Fibroblast of mammary gland (primary cell): ENCODE measurements around the gene BPIFB6.

Experiments used
- DNase-seq: peaks from one replicate; pipeline ENCODE4 v3.0.0-alpha.2; 2010; ENCODE audit warnings: low read depth
- H3K4me3 ChIP-seq: 2 replicates; pipeline ENCODE4 v1.5.1; 2011; ENCODE audit warnings: low read depth, mild to moderate bottlenecking, low read length, moderate library complexity; ENCODE audit not compliant: control insufficient read depth
- TF ChIP-seq, protein P1 (sequence below): conservative IDR thresholded peaks from 2 replicates; pipeline ENCODE4 v1.5.1; 2011; ENCODE audit warnings: low read depth, low read length, inconsistent platforms; ENCODE audit not compliant: control insufficient read depth, insufficient read depth

The BPIFB6 gene

DNA sequence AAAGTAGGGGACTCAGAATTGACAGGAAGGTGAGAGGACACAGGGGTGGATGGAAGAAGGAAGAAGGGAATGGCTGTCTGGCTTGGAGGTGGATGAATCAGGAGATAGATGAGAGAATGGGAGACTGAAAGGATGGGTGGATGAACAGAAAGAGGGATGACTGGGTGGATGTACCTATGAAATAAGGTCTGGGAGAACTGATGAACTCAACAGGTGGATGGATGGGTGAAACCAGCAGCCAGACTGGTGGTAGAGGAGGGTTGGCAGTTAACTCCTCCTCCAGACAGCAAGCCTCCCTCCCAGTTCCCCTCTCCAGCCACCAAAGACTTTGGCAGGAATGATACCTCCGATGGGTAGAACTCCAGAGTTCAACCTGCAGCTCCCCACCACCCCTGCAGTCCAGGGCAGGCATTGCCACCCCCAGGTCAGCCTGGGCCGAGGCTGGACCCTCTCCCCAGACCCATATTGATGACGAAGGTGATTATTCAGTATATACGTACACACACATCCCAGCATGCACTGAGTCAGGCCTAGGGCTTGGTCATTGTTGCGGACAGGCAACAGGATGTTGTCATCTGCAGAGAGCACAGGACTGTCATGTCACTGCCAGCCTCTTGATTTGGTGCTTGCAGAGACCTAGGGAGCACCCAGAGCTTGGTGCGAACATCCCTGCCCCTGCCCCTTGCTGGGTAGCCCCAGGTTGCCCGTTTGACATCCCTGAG is 29.2 kb upstream of the BPIFB6 start:
- no peak for DNase-seq
- TF ChIP-seq, protein P1, sequence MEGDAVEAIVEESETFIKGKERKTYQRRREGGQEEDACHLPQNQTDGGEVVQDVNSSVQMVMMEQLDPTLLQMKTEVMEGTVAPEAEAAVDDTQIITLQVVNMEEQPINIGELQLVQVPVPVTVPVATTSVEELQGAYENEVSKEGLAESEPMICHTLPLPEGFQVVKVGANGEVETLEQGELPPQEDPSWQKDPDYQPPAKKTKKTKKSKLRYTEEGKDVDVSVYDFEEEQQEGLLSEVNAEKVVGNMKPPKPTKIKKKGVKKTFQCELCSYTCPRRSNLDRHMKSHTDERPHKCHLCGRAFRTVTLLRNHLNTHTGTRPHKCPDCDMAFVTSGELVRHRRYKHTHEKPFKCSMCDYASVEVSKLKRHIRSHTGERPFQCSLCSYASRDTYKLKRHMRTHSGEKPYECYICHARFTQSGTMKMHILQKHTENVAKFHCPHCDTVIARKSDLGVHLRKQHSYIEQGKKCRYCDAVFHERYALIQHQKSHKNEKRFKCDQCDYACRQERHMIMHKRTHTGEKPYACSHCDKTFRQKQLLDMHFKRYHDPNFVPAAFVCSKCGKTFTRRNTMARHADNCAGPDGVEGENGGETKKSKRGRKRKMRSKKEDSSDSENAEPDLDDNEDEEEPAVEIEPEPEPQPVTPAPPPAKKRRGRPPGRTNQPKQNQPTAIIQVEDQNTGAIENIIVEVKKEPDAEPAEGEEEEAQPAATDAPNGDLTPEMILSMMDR, result no peak
- H3K4me3 ChIP-seq, result no peak overlapping the region

DNA sequence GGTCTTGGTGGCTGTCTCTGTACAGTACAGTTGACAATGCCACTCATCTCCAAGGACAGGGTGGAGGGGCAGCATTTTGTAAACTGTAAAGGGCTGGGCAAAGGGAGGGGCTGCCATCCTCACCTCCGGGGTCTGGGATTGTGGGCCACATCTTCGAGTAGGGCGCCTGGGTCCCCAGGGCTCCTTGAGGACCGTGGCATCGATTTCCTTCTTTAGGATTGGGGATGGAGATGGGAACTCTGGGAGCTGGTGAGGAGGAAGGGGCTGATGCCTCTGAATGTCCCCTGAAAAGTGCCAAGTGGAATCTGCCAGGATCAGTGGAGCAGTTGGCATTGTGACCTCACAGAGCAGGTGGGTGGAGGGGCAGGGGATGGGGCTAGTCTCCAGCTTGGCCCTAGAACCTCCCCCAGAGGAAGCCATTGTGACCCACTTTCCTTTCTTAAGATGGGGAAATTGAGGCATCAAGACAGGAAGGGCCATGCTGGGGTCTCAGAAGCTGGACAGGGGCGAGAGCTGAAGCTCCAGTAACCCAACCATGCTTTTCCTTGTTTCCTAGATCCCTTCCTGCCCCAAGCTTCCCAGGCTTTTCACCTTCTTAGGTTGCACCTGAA is 27.2 kb upstream of the BPIFB6 start, which contains the start of gene SUN5:
SUN5 (minus strand) TSS at position 293 of the 611 bp plus-strand sequence; CDS start at position 200, 93 bp downstream.
- TF ChIP-seq, protein P1, result no peak
- DNase-seq, result no peak
- H3K4me3 ChIP-seq, result no peak within 1 kb of the TSS

DNA sequence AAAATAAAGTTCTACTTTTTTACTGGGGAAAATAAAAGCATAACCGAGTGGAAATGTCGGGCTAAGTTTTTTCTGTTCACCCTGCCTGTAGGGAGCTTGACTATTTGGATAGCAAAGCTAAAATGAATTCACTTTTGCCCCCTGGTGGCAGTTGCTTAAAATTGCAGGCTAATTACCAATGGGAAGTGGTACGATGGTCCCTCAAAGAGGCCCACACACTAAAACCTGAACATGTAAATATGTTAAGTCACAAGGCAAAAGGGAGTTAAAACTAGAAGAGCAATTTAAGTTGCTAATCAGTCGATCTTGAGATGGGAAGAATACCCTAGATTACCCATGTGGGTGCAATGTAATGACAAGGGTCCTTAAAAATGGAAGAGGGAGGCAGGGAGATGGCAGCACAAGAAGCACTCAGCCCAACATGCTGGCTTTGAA is 26.3 kb upstream of the BPIFB6 start:
- peak; percentile 25 for DNase-seq
- H3K4me3 ChIP-seq, result no peak overlapping the region
- TF ChIP-seq, protein P1, result peak; percentile 53

DNA sequence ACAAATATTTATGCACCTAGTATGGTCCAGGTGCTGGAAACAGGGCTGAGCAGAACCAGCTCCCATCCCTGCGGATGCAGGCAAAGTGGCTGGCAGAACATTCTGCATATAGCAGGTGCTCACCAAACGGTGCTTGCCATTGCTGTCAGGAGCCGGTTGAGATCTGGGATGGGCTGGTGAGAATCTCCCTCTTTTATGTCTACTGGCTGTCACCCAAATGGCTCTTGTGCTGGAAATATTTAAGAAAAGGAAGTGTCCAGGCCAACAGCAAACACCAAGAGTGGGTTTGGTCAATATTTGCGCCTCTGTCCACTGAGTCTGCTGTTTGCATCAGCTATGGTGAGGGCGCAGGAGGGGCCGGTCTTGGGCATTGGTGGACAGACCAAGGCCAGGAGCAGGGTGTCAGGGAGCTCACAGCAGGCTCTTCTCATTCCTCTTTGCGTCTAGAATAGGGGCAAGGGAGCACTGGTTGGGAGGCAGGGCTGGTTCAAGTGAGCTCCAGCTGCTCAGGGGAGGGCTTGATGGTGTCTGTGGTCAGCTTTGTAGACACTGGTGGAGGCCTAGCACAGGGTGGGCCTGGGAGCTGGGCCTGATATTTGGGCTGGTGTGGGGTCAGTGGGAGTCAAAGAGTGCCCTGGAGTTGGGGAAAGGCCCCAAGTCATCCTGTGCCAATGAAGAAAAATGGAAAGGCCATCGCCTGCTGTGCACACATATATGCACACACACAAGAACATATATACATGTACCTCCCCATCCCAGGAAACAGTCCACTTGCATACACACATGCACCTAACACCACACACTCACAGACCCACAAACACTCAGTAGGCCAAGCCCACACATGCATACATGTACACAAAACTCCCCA is 25.3 kb upstream of the BPIFB6 start:
- H3K4me3 ChIP-seq, result no peak overlapping the region
- no peak for DNase-seq

DNA sequence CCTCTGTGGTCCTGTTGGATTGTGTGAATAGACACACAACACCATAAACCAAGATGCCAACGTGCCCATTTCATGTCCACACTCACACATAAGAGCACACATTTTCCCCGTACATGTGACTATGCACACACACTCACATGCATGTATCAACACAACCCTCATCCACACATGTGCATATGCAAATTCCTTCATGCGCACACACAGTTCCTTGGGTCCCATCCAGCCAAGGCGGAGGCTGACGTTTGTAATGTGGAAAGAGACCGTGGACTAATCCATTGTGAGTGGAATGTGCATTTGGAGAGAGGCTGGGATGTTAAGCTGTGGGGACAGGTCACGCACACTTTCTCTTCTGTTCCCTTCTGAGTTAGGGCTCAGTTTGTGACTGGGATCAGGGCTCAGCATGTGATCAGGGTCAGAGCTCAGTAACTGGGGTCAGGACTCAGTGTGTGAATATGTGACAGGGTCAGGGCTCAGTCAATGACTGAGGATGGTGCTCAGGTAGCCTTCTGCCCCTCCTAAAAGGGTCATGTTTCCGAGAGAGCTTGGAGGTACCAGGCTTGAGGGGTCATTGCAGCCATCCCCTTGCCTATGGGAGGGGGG is 24.6 kb upstream of the BPIFB6 start:
- DNase-seq, result no peak
- TF ChIP-seq, protein P1, result no peak
- no peak overlapping the region for H3K4me3 ChIP-seq

More for the DNA sequence above, 25.3 kb upstream of the BPIFB6 start:
- TF ChIP-seq, protein P1, result no peak
